Left colon (tissue), 2 donors: ENCODE measurements around the gene MMP20. TPM values are rescaled to one million over a fixed set of nuclear protein-coding genes. Genes with fewer than 3 reads are reported as not detected.
A peak's percentile ranks its signal among the peaks of the same experiment; 100 is the strongest.

Experiments used
- ATAC-seq: fragments of 200-7000 bp; cut with Tn5 transposase; one replicate; pipeline ENCODE4 v1.9.1; 2020; ENCODE audit warnings: mild to moderate bottlenecking, moderate library complexity
- DNase-seq, 2 donors: peaks; one replicate each; pipeline ENCODE4 v3.0.0-alpha.2; 2020
- intact Hi-C, 2 donors: fragments of 100-400 bp; cut with DNase I in 1 of 2; cut with micrococcal nuclease in 1 of 2; formaldehyde crosslinking; loops; one replicate each; pipeline versions ENCODE4 v1.11.2 to v1.14.0; 2022; cut with DNase I, micrococcal nuclease
- total RNA-seq, 2 donors: library from RNA; stranded (reverse); fragmentation: NEBNext Ultra II Directional; extraction: Animal tissue kit (Norgen Biotek cat#: 25700); gene quantifications; one replicate each; pipeline ENCODE4 v1.2.1, GENCODE V29; 2021
- donor health status: DM: no; HTN: no; CAD: no.
- donor health status: DM: yes; HTN: yes; CAD: no.

The MMP20 gene
- total RNA-seq, 2 donors from 2014 or later = not detected

GRCh38 chr11:102534261-102534872 lies 90.8 kb downstream of the MMP20 start:
- no peak for DNase-seq
- intact Hi-C loops = no loop called here
- no peak for ATAC-seq

GRCh38 chr11:102530558-102530957 lies 94.6 kb downstream of the MMP20 start, which contains the start of gene MMP7:
Gene MMP7, minus strand, starts transcription at chr11:102530747. Its CDS starts 47 bp downstream, at chr11:102530700.
- peak in 1 of 2 donors; percentile 6 for DNase-seq
- intact Hi-C loops = no loop called here
- ATAC-seq = peak; percentile 65

- intact Hi-C loops = no loop called here
- no peak for DNase-seq
- ATAC-seq = no peak
Measured at GRCh38 chr11:102528618-102529017, 96.5 kb downstream of the MMP20 start.

GRCh38 chr11:102527684-102528083 lies 97.4 kb downstream of the MMP20 start:
- intact Hi-C loops = no loop called here
- no peak for DNase-seq
- ATAC-seq = no peak

- intact Hi-C loops = no loop called here
- ATAC-seq (no peak), DNase-seq (no peak)
Measured at GRCh38 chr11:102527041-102527440, 98.1 kb downstream of the MMP20 start.

Other genes with a start within 250 kb of the MMP20 start
- 100 to 1,000 TPM; 105 to 114 TPM for gene TMEM123, start 172.6 kb downstream of the MMP20 start, total RNA-seq
- gene MMP7, start 94.6 kb downstream of the MMP20 start, total RNA-seq = not detected
- under 1 TPM in 1 of 2 donors, not detected in 1; 0.47 TPM for gene MMP27, start 80.4 kb upstream of the MMP20 start, total RNA-seq
- gene MMP8, start 99.6 kb upstream of the MMP20 start, total RNA-seq = not detected
- gene MMP10, start 155.3 kb upstream of the MMP20 start, total RNA-seq = under 1 TPM in 1 of 2 donors, not detected in 1; 0.47 TPM
- under 1 TPM; 0.75 to 0.79 TPM for gene MMP1, start 172.8 kb upstream of the MMP20 start, total RNA-seq
- 1 to 10 TPM in 1 of 2 donors, under 1 TPM in 1; 0.50 to 1.3 TPM for gene MMP3, start 218.3 kb upstream of the MMP20 start, total RNA-seq
- 10 to 100 TPM in 1 of 2 donors, 1 to 10 TPM in 1; 3.5 to 10.9 TPM for gene MMP12, start 249.7 kb upstream of the MMP20 start, total RNA-seq